ENCODE data around the gene PSEN1.

PSEN1 gene

GRCh38 chr14:73239393-73240241 lies 103.3 kb downstream of the PSEN1 start:
- DNase-seq (ENCODE audit: low read depth, low spot score), result no peak

- DNase-seq (ENCODE audit: low read depth, low spot score), result no peak
Measured at GRCh38 chr14:73240816-73241480, 104.6 kb downstream of the PSEN1 start.

GRCh38 chr14:73241481-73242165 lies 105.3 kb downstream of the PSEN1 start:
- DNase-seq (ENCODE audit: low read depth, low spot score), result no peak

GRCh38 chr14:73242357-73242901 lies 106.1 kb downstream of the PSEN1 start:
- no peak for DNase-seq (ENCODE audit: low read depth, low spot score)

- DNase-seq (ENCODE audit: low read depth, low spot score), result no peak
Measured at GRCh38 chr14:73243341-73243740, 107.0 kb downstream of the PSEN1 start.

- DNase-seq (ENCODE audit: low read depth, low spot score), result no peak
Measured at GRCh38 chr14:73243748-73244147, 107.4 kb downstream of the PSEN1 start.

- DNase-seq (ENCODE audit: low read depth, low spot score), result no peak
Measured at GRCh38 chr14:73244541-73245290, 108.4 kb downstream of the PSEN1 start.

GRCh38 chr14:73245480-73246325 lies 109.4 kb downstream of the PSEN1 start:
- no peak for DNase-seq (ENCODE audit: low read depth, low spot score)

GRCh38 chr14:73246387-73247150 lies 110.3 kb downstream of the PSEN1 start:
- no peak for DNase-seq (ENCODE audit: low read depth, low spot score)

- DNase-seq (ENCODE audit: low read depth, low spot score), result no peak
Measured at GRCh38 chr14:73248108-73248868, 112.0 kb downstream of the PSEN1 start.

GRCh38 chr14:73249108-73249507 lies 112.8 kb downstream of the PSEN1 start:
- no peak for DNase-seq (ENCODE audit: low read depth, low spot score)

- no peak for DNase-seq (ENCODE audit: low read depth, low spot score)
Measured at GRCh38 chr14:73249564-73250316, 113.4 kb downstream of the PSEN1 start.

- no peak for DNase-seq (ENCODE audit: low read depth, low spot score)
Measured at GRCh38 chr14:73250317-73250713, 114.0 kb downstream of the PSEN1 start.

GRCh38 chr14:73250781-73251500 lies 114.6 kb downstream of the PSEN1 start:
- no peak for DNase-seq (ENCODE audit: low read depth, low spot score)

- DNase-seq (ENCODE audit: low read depth, low spot score), result no peak
Measured at GRCh38 chr14:73251516-73252215, 115.4 kb downstream of the PSEN1 start.

- no peak for DNase-seq (ENCODE audit: low read depth, low spot score)
Measured at GRCh38 chr14:73252491-73253322, 116.4 kb downstream of the PSEN1 start.

Measured in iPS DF 19.7 (cell line).